ENCODE measurements around the gene MRPS24.
"Not testable (repeated sequence)": the region's sequence is repeated elsewhere in the genome, so short reads cannot be mapped to it uniquely, and the experiment has no call there.

The MRPS24 gene

GRCh38 chr7:43869006-43869866 is at the start of gene MRPS24:
MRPS24 (minus strand) TSS chr7:43869517; CDS start chr7:43869495, 22 bp downstream.
- DNase-seq, result peak; percentile 93

GRCh38 chr7:43915907-43916306 is 46.6 kb upstream of the MRPS24 start:
- no peak for DNase-seq

- DNase-seq, result no peak
Observed at GRCh38 chr7:43914795-43915194, 45.5 kb upstream of the MRPS24 start.

GRCh38 chr7:43906331-43907010 is 37.2 kb upstream of the MRPS24 start, which contains the start of gene URGCP:
URGCP (minus strand) TSS chr7:43906596; CDS start chr7:43906575, 21 bp downstream.
- DNase-seq, result peak; percentile 29

GRCh38 chr7:43905956-43906330 is 36.6 kb upstream of the MRPS24 start:
- DNase-seq, result no peak

- DNase-seq, result no peak
Observed at GRCh38 chr7:43905209-43905946, 36.1 kb upstream of the MRPS24 start.

- DNase-seq, result no peak
Observed at GRCh38 chr7:43904533-43905208, 35.4 kb upstream of the MRPS24 start.

GRCh38 chr7:43902542-43903054 is 33.3 kb upstream of the MRPS24 start:
- no peak for DNase-seq

- DNase-seq, result not testable (repeated sequence)
Observed at GRCh38 chr7:43898571-43898970, 29.3 kb upstream of the MRPS24 start.

- DNase-seq, result no peak
Observed at GRCh38 chr7:43895847-43896415, 26.6 kb upstream of the MRPS24 start.

- no peak for DNase-seq
Observed at GRCh38 chr7:43891069-43891955, 22.0 kb upstream of the MRPS24 start.

- DNase-seq, result no peak
Observed at GRCh38 chr7:43890468-43890867, 21.2 kb upstream of the MRPS24 start.

GRCh38 chr7:43888993-43889945 is 20.0 kb upstream of the MRPS24 start:
- no peak for DNase-seq

GRCh38 chr7:43884617-43885016 is 15.3 kb upstream of the MRPS24 start:
- DNase-seq, result no peak

- no peak for DNase-seq
Observed at GRCh38 chr7:43884209-43884608, 14.9 kb upstream of the MRPS24 start.

GRCh38 chr7:43880596-43880995 is 11.3 kb upstream of the MRPS24 start:
- DNase-seq, result no peak

- no peak for DNase-seq
Observed at GRCh38 chr7:43879477-43879876, 10.2 kb upstream of the MRPS24 start.

- DNase-seq, result no peak
Observed at GRCh38 chr7:43878867-43879266, 9.6 kb upstream of the MRPS24 start.

- DNase-seq, result no peak
Observed at GRCh38 chr7:43877968-43878864, 8.9 kb upstream of the MRPS24 start.
